Stimulated activated CD4-positive, alpha-beta T cell treated with anti-CD3 and anti-CD28 coated beads, Interleukin-2, amount 100 ng/mL, for 24 hours (primary cell): ENCODE measurements around the gene ZSCAN5C.
"Not testable (repeated sequence)": the region's sequence is repeated elsewhere in the genome, so short reads cannot be mapped to it uniquely, and the experiment has no call there.

Source experiments
- DNase-seq, 2 donors: peaks; one replicate each; pipeline ENCODE4 v3.0.0-alpha.2; 2020

The ZSCAN5C gene

GRCh38 chr19:56201973-56202372 lies at the start of gene ZSCAN5C:
TSS of gene ZSCAN5C (plus strand) at chr19:56202273. CDS start at chr19:56205914, 3,641 bp downstream.
- no peak for DNase-seq

GRCh38 chr19:56152644-56153043 lies 49.4 kb upstream of the ZSCAN5C start:
- no peak for DNase-seq

- no peak for DNase-seq
Observed at GRCh38 chr19:56153507-56153906, 48.6 kb upstream of the ZSCAN5C start.

- DNase-seq, result peak in 1 of 2 donors; percentile 19
Observed at GRCh38 chr19:56155124-56155687, 46.9 kb upstream of the ZSCAN5C start.

- no peak for DNase-seq
Observed at GRCh38 chr19:56156768-56157167, 45.3 kb upstream of the ZSCAN5C start.

- no peak for DNase-seq
Observed at GRCh38 chr19:56158170-56158757, 43.8 kb upstream of the ZSCAN5C start.

- no peak for DNase-seq
Observed at GRCh38 chr19:56159009-56159559, 43.0 kb upstream of the ZSCAN5C start.

GRCh38 chr19:56159622-56160271 lies 42.3 kb upstream of the ZSCAN5C start:
- DNase-seq, result no peak

GRCh38 chr19:56161534-56161933 lies 40.5 kb upstream of the ZSCAN5C start:
- no peak for DNase-seq

- DNase-seq, result peak in 1 of 2 donors; percentile 20
Observed at GRCh38 chr19:56162258-56162657, 39.8 kb upstream of the ZSCAN5C start.

- DNase-seq, result no peak
Observed at GRCh38 chr19:56163097-56163496, 39.0 kb upstream of the ZSCAN5C start.

GRCh38 chr19:56167064-56167578 lies 35.0 kb upstream of the ZSCAN5C start:
- DNase-seq, result no peak

- DNase-seq, result no peak
Observed at GRCh38 chr19:56170261-56170660, 31.8 kb upstream of the ZSCAN5C start.

- DNase-seq, result no peak
Observed at GRCh38 chr19:56174086-56174485, 28.0 kb upstream of the ZSCAN5C start.

- no peak for DNase-seq
Observed at GRCh38 chr19:56174550-56174949, 27.5 kb upstream of the ZSCAN5C start.

GRCh38 chr19:56175861-56176307 lies 26.2 kb upstream of the ZSCAN5C start, which contains the start of gene GALP:
TSS of gene GALP (plus strand) at chr19:56176008. CDS start at chr19:56177109, 1,101 bp downstream.
- not testable (repeated sequence) for DNase-seq

GRCh38 chr19:56176310-56176709 lies 25.8 kb upstream of the ZSCAN5C start:
- DNase-seq, result not testable (repeated sequence)

- no peak for DNase-seq
Observed at GRCh38 chr19:56176881-56177280, 25.2 kb upstream of the ZSCAN5C start.

- DNase-seq, result no peak
Observed at GRCh38 chr19:56177564-56178243, 24.4 kb upstream of the ZSCAN5C start.

GRCh38 chr19:56189785-56190184 lies 12.3 kb upstream of the ZSCAN5C start:
- DNase-seq, result no peak

GRCh38 chr19:56191115-56191514 lies 11.0 kb upstream of the ZSCAN5C start:
- no peak for DNase-seq

- DNase-seq, result no peak
Observed at GRCh38 chr19:56191711-56192110, 10.4 kb upstream of the ZSCAN5C start.
